Hepatocyte (in vitro differentiated cells): ENCODE measurements around the gene CLK1. TPM values are rescaled to one million over a fixed set of nuclear protein-coding genes. Genes with fewer than 3 reads are reported as not detected.
A peak's percentile ranks its signal among the peaks of the same experiment; 100 is the strongest.

Experiments used
- DNase-seq: peaks from one replicate; pipeline ENCODE4 v3.0.0-alpha.2; 2016; ENCODE audit warnings: low spot score
- H2AFZ ChIP-seq: fragments of 200-600 bp; sonication (generic); 2 replicates; pipeline ENCODE4 v1.6.0; 2016; ENCODE audit warnings: antibody characterized with exemption, mild to moderate bottlenecking
- H3K27ac ChIP-seq: fragments of 200-600 bp; sonication (generic); 2 replicates; pipeline ENCODE4 v1.5.1; 2016; ENCODE audit warnings: mild to moderate bottlenecking
- H3K27me3 ChIP-seq: fragments of 200-600 bp; sonication (generic); 2 replicates; pipeline ENCODE4 v1.6.1; 2016
- H3K36me3 ChIP-seq: fragments of 200-600 bp; sonication (generic); replicated peaks from 2 replicates; pipeline ENCODE4 v1.5.1; 2016; ENCODE audit warnings: low read depth; ENCODE audit not compliant: insufficient read depth
- H3K4me1 ChIP-seq: fragments of 200-600 bp; sonication (generic); 2 replicates; pipeline ENCODE4 v1.5.1; 2016; ENCODE audit warnings: mild to moderate bottlenecking, moderate library complexity; ENCODE audit not compliant: insufficient read depth
- H3K4me2 ChIP-seq: fragments of 200-600 bp; sonication (generic); 2 replicates; pipeline ENCODE4 v1.6.0; 2016
- H3K4me3 ChIP-seq: fragments of 200-600 bp; sonication (generic); 2 replicates; pipeline ENCODE4 v1.5.1; 2016; ENCODE audit warnings: mild to moderate bottlenecking
- H3K79me2 ChIP-seq: fragments of 200-600 bp; sonication (generic); 2 replicates; pipeline ENCODE4 v1.6.0; 2017; ENCODE audit warnings: mild to moderate bottlenecking
- H3K9me2 ChIP-seq: fragments of 200-600 bp; sonication (generic); replicated peaks from 2 replicates; pipeline ENCODE4 v1.6.0; 2017; ENCODE audit warnings: mild to moderate bottlenecking; ENCODE audit not compliant: insufficient read depth
- H3K9me3 ChIP-seq: fragments of 200-600 bp; sonication (generic); 2 replicates; pipeline ENCODE4 v1.5.1; 2016; ENCODE audit warnings: low read depth, mild to moderate bottlenecking
- H4K20me1 ChIP-seq: fragments of 200-600 bp; sonication (generic); 2 replicates; pipeline ENCODE4 v1.6.0; 2016; ENCODE audit warnings: mild to moderate bottlenecking; ENCODE audit not compliant: insufficient read depth, poor library complexity, severe bottlenecking
- CTCF ChIP-seq: fragments of 200-600 bp; sonication (generic); IDR thresholded peaks from 2 replicates; pipeline ENCODE4 v1.5.1; 2016; ENCODE audit warnings: antibody characterized with exemption, mild to moderate bottlenecking; ENCODE audit not compliant: poor library complexity
- EZH2 ChIP-seq: fragments of 200-600 bp; sonication (generic); IDR thresholded peaks from 2 replicates; pipeline ENCODE4 v1.6.1; 2016; ENCODE audit warnings: antibody characterized with exemption, mild to moderate bottlenecking, borderline replicate concordance
- EZH2phosphoT487 ChIP-seq: fragments of 200-600 bp; sonication (generic); IDR thresholded peaks from one replicate; pipeline ENCODE4 v1.6.1; 2018; ENCODE audit warnings: antibody characterized with exemption, mild to moderate bottlenecking, low read depth, moderate library complexity; ENCODE audit not compliant: unreplicated experiment, severe bottlenecking
- WGBS: methylation state at CpG from one replicate; pipeline ENCODE4 v1.1.6; 2016; ENCODE audit warnings: low lambda C conversion rate; ENCODE audit errors: missing lambda C conversion rate; 5-methylcytosine and 5-hydroxymethylcytosine counted together
- polyA plus RNA-seq: library from polyadenylated mRNA; unstranded; fragments of >200 nt; fragmentation: Nextera tagmentation; extraction: Ambion mirVana; gene quantifications from 2 replicates; pipeline ENCODE4 v1.2.1, GENCODE V29; 2016
- total RNA-seq: library from RNA; depleted of rRNA; stranded (reverse); fragments of >200 nt; gene quantifications from 2 replicates; pipeline ENCODE4 v1.2.3, GENCODE V29; 2014

Gene CLK1
- total and polyA plus RNA-seq, 2 experiments from 2014 or later = 51.0 to 98.4 TPM

GRCh38 chr2:200862532-200863000 lies 1.9 kb downstream of the CLK1 start:
- Histone ChIP-seq H3K27ac (peak overlapping the region; percentile 100), H3K4me2 (peak overlapping the region; percentile 90), H3K9me3 (no peaks in the 10 kb centered on the region), H3K4me3 (peak overlapping the region; percentile 83), H3K36me3 (peaks cover 19% of the 10 kb centered on the region), H2AFZ (no peak overlapping the region), H3K27me3 (no peaks in the 10 kb centered on the region), H4K20me1 (peaks cover 60% of the 10 kb centered on the region), H3K9me2 (no peaks in the 10 kb centered on the region), H3K79me2 (peaks cover 67% of the 10 kb centered on the region), H3K4me1 (peaks cover 7% of the 10 kb centered on the region)
- TF ChIP-seq CTCF = no peak
- no peak for TF ChIP-seq EZH2
- no peak for TF ChIP-seq EZH2phosphoT487
- DNase-seq = peak; percentile 68
- 2% methylated on average over 13 of the region's 13 CpGs for WGBS

DNA sequence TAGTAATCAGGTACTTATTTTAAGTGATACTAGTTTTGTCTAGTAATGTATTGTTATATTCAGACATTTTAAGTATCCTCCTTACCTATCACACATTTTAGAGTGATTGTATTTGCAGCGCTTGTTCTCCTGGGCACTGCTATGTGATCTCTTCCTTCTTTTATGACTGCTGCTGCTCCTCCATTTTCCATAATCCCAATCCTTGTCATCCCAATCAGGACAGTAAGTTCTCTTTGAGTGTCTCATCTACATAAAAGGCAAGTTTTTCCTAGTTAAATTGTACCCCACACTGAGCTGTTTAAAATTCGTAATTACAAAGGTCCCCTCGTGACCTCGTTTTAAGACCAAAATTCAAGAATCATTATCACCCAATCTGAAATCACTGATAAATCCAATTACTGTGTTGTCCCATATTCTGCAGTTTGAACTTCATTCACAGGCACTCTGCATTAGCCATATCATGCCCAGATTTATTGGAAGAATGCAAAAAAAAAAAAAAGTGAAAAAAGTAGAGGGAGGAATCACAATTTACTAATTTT lies 2.8 kb downstream of the CLK1 start:
- no peaks in the 10 kb centered on the region for H3K9me2 ChIP-seq
- no peak for TF ChIP-seq EZH2
- TF ChIP-seq EZH2phosphoT487 = no peak
- TF ChIP-seq CTCF = no peak
- peaks cover 7% of the 10 kb centered on the region for H3K4me1 ChIP-seq
- no peaks in the 10 kb centered on the region for H3K27me3 ChIP-seq
- peaks cover 69% of the 10 kb centered on the region for H4K20me1 ChIP-seq
- no peak overlapping the region for H2AFZ ChIP-seq
- WGBS = 50% methylated on average over 4 of the region's 4 CpGs
- H3K27ac ChIP-seq = peak overlapping the region; percentile 100
- peak overlapping the region; percentile 83 for H3K4me3 ChIP-seq
- DNase-seq = no peak
- peaks cover 76% of the 10 kb centered on the region for H3K79me2 ChIP-seq
- H3K36me3 ChIP-seq = peaks cover 23% of the 10 kb centered on the region
- H3K9me3 ChIP-seq = no peaks in the 10 kb centered on the region
- peak overlapping the region; percentile 90 for H3K4me2 ChIP-seq

DNA sequence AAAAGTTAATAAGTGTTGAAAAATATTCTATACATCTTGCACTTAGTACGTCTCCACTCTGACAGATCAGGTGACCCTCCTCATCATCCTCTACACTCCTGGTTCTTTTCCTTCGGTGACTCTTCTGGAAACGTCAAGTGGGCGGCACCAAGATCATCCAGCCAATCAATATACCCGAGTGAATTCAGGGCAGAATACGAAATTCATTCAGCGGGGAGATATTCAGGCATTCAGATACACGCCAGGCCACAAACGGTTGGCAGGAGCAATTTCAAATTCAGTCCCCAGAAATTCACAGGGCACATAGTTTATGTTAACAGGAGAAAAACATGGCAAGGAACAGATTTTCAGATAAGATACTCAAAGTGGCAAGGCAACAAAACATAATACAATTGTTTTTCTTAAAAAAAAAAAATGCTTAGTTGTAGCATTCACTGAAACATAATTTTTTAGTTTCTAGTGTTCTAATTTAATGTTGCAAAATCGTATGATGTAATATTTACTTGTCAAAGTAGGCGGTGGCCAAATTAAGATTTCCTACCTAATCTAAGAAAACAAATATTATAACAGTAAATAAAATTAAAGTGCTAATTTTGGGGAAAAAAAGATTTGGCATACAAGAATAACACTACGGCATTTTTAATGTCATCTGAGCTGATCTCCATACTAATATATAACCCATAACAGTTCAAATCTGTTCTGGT lies 4.2 kb downstream of the CLK1 start:
- TF ChIP-seq EZH2 (no peak), EZH2phosphoT487 (no peak), CTCF (no peak)
- 83% methylated on average over 12 of the region's 12 CpGs for WGBS
- DNase-seq = no peak
- Histone ChIP-seq H3K4me3 (no peak overlapping the region), H2AFZ (no peak overlapping the region), H3K4me2 (peak overlapping the region; percentile 90), H3K36me3 (peaks cover 23% of the 10 kb centered on the region), H4K20me1 (peaks cover 82% of the 10 kb centered on the region), H3K4me1 (peaks cover 7% of the 10 kb centered on the region), H3K27ac (no peak overlapping the region), H3K27me3 (no peaks in the 10 kb centered on the region), H3K79me2 (peaks cover 84% of the 10 kb centered on the region), H3K9me2 (no peaks in the 10 kb centered on the region), H3K9me3 (no peaks in the 10 kb centered on the region)
